Measurements from ENCODE around the gene ANGPT4.

ANGPT4 gene

GRCh38 chr20:822651-823573 lies 93.2 kb downstream of the ANGPT4 start:
- DNase-seq, result no peak

GRCh38 chr20:821731-822065 lies 94.4 kb downstream of the ANGPT4 start:
- no peak for DNase-seq

GRCh38 chr20:821046-821730 lies 94.9 kb downstream of the ANGPT4 start:
- DNase-seq, result no peak

GRCh38 chr20:820323-820953 lies 95.7 kb downstream of the ANGPT4 start:
- no peak for DNase-seq

Data from SHP77 treated with DMSO at 0.1 percent for 48 hours (cell line).